KMS-11 (cell line): ENCODE data around the gene KCNS1.

Source experiments
- H2AFZ ChIP-seq: fragments of 200-600 bp; sonication (generic); 2 replicates; pipeline ENCODE4 v1.6.1; 2016; ENCODE audit warnings: antibody characterized with exemption, mixed run types, low read depth
- H3K27ac ChIP-seq: fragments of 200-600 bp; sonication (generic); 2 replicates; pipeline ENCODE4 v1.6.1; 2016; ENCODE audit warnings: mild to moderate bottlenecking, mixed run types
- H3K27me3 ChIP-seq: fragments of 200-600 bp; sonication (generic); 2 replicates; pipeline ENCODE4 v1.6.1; 2017; ENCODE audit warnings: mild to moderate bottlenecking, low read depth, mixed run types, moderate library complexity; ENCODE audit not compliant: insufficient read depth
- H3K36me3 ChIP-seq: fragments of 200-600 bp; sonication (generic); 2 replicates; pipeline ENCODE4 v1.6.1; 2017; ENCODE audit warnings: mild to moderate bottlenecking, mixed run types; ENCODE audit not compliant: insufficient read depth
- H3K4me1 ChIP-seq: fragments of 200-600 bp; sonication (generic); 2 replicates; pipeline ENCODE4 v1.6.1; 2016; ENCODE audit warnings: mild to moderate bottlenecking, low read depth, mixed run types; ENCODE audit not compliant: poor library complexity, severe bottlenecking
- H3K4me2 ChIP-seq: fragments of 200-600 bp; sonication (generic); 2 replicates; pipeline ENCODE4 v1.7.0; 2016; ENCODE audit warnings: mild to moderate bottlenecking, mixed run types
- H3K4me3 ChIP-seq: fragments of 200-600 bp; sonication (generic); IDR thresholded peaks from 2 replicates; pipeline ENCODE4 v1.6.1; 2017; ENCODE audit warnings: low read depth, low read length, mixed read lengths; ENCODE audit not compliant: insufficient read depth
- H3K79me2 ChIP-seq: fragments of 200-600 bp; sonication (generic); 2 replicates; pipeline ENCODE4 v1.6.1; 2016; ENCODE audit warnings: low read depth, mixed run types; ENCODE audit not compliant: insufficient read depth
- H3K9ac ChIP-seq: fragments of 200-600 bp; sonication (generic); 2 replicates; pipeline ENCODE4 v1.6.1; 2016; ENCODE audit warnings: mild to moderate bottlenecking, mixed run types
- H4K20me1 ChIP-seq: fragments of 200-600 bp; sonication (generic); 2 replicates; pipeline ENCODE4 v1.6.1; 2016; ENCODE audit warnings: mild to moderate bottlenecking, mixed run types; ENCODE audit not compliant: insufficient read depth
- TF ChIP-seq, protein P1 (sequence below): fragments of 200-600 bp; sonication (generic); conservative IDR thresholded peaks from 2 replicates; pipeline ENCODE4 v1.6.1; 2017; ENCODE audit warnings: low read depth, mild to moderate bottlenecking, antibody characterized with exemption, low read length, moderate library complexity, mixed read lengths

Gene KCNS1

DNA sequence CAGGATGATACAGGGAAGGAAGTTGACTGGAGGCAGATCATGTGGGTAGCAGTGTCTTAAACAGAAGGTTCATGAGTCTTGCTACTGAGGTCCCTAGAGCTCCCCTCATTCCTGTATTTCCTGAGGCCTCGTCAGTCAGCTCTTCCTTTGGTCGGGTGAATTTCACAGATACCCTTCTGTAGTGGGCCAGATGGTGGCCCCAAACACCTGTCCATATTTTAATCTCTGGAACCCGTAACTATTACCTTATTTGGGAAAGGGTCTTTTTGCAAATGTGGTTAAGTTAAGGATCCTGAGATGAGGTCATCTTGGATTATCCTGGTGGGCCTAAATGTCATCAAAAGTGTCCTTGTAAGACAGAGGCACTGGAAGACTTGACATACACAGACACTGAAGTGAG lies 9.6 kb downstream of the KCNS1 start:
- no peak overlapping the region for H3K27ac ChIP-seq
- no peak overlapping the region for H3K4me3 ChIP-seq
- H3K4me2 ChIP-seq, result no peak overlapping the region
- H3K4me1 ChIP-seq, result peaks cover 13% of the 10 kb centered on the region
- H4K20me1 ChIP-seq, result no peaks in the 10 kb centered on the region
- TF ChIP-seq, protein P1, sequence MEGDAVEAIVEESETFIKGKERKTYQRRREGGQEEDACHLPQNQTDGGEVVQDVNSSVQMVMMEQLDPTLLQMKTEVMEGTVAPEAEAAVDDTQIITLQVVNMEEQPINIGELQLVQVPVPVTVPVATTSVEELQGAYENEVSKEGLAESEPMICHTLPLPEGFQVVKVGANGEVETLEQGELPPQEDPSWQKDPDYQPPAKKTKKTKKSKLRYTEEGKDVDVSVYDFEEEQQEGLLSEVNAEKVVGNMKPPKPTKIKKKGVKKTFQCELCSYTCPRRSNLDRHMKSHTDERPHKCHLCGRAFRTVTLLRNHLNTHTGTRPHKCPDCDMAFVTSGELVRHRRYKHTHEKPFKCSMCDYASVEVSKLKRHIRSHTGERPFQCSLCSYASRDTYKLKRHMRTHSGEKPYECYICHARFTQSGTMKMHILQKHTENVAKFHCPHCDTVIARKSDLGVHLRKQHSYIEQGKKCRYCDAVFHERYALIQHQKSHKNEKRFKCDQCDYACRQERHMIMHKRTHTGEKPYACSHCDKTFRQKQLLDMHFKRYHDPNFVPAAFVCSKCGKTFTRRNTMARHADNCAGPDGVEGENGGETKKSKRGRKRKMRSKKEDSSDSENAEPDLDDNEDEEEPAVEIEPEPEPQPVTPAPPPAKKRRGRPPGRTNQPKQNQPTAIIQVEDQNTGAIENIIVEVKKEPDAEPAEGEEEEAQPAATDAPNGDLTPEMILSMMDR, result no peak
- no peak overlapping the region for H2AFZ ChIP-seq
- no peaks in the 10 kb centered on the region for H3K36me3 ChIP-seq
- H3K79me2 ChIP-seq, result no peaks in the 10 kb centered on the region
- H3K9ac ChIP-seq, result no peak overlapping the region
- H3K27me3 ChIP-seq, result no peaks in the 10 kb centered on the region

DNA sequence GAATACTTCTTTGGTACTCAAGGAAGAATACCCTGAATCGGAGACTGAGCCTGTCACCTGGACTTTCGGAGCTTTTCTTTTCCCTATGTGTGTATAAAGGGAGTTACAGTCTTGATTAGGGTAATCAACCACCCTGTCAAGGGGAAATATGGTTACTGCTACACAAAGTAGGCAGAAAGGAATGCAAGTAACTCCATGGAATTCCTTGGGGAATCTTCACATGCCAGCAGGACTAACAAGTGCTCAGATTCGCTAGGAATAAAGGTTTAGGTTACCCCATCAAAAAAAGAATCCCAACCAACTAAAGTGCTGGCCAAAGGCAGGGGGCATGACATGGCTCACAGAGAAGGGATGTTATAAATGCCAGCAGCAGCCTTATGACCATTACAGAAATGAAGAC lies 10.4 kb downstream of the KCNS1 start:
- H3K27me3 ChIP-seq, result no peaks in the 10 kb centered on the region
- H3K4me3 ChIP-seq, result no peak overlapping the region
- no peaks in the 10 kb centered on the region for H3K79me2 ChIP-seq
- H3K36me3 ChIP-seq, result no peaks in the 10 kb centered on the region
- H3K9ac ChIP-seq, result no peak overlapping the region
- H3K4me2 ChIP-seq, result no peak overlapping the region
- H4K20me1 ChIP-seq, result no peaks in the 10 kb centered on the region
- TF ChIP-seq, protein P1, result no peak
- peaks cover 7% of the 10 kb centered on the region for H3K4me1 ChIP-seq
- no peak overlapping the region for H3K27ac ChIP-seq
- H2AFZ ChIP-seq, result no peak overlapping the region

DNA sequence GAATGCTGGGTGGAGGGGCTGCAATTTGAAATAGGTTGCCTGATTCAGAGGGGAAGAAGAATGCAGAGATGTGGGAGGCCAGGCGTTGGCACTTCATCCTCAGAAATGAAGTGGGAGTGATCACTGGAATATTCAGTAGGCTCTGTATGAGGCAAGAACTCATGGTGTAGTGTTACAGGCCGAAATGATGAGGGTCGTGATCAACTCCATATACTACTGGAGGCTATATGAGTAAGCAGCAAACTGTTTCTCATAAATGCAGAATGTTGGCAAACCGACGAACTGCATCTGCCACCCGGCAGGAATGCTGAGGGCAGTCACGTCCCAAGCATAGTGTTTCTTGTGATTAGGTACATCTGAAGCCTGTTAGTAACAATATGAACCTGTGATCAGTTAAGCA lies 12.7 kb downstream of the KCNS1 start:
- no peak overlapping the region for H3K27ac ChIP-seq

DNA sequence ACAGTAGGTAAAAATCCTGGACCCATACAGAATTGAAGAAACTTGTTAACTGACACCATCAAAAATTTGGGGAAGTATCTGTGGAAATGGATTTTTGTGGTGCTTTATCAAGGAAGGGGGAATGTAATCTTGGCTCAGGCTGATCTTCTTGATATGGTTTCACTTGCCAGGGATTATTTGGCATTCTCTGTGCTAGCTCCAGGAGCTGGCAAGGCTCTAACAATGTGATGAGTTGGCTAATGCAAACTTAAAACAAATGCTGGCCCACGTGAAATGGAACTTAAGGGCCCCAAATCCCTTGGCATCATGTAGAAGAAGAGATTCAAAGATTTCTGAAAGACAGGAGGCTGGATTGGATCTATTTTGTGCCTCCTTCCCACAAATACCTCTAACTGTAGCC lies 13.1 kb downstream of the KCNS1 start:
- Histone ChIP-seq H4K20me1 (no peaks in the 10 kb centered on the region), H3K9ac (no peak overlapping the region), H2AFZ (no peak overlapping the region), H3K4me2 (no peak overlapping the region), H3K4me1 (no peaks in the 10 kb centered on the region), H3K79me2 (no peaks in the 10 kb centered on the region), H3K36me3 (no peaks in the 10 kb centered on the region), H3K4me3 (no peak overlapping the region), H3K27ac (no peak overlapping the region), H3K27me3 (no peaks in the 10 kb centered on the region)
- TF ChIP-seq, protein P1, result no peak

More for the DNA sequence above, 12.7 kb downstream of the KCNS1 start:
- H2AFZ ChIP-seq, result no peak overlapping the region
- H3K27me3 ChIP-seq, result no peaks in the 10 kb centered on the region
- no peak overlapping the region for H3K9ac ChIP-seq
- H3K4me3 ChIP-seq, result no peak overlapping the region
- H4K20me1 ChIP-seq, result no peaks in the 10 kb centered on the region
- no peaks in the 10 kb centered on the region for H3K36me3 ChIP-seq
- H3K4me1 ChIP-seq, result no peaks in the 10 kb centered on the region
- TF ChIP-seq, protein P1, result no peak
- H3K4me2 ChIP-seq, result no peak overlapping the region
- no peaks in the 10 kb centered on the region for H3K79me2 ChIP-seq
